PFSK-1 (cell line): ENCODE measurements around the gene FITM1.

Experiments
- FOXP2 ChIP-seq: optimal IDR thresholded peaks from 2 replicates; pipeline ENCODE3; 2011; ENCODE audit warnings: borderline replicate concordance, control low read depth, inconsistent platforms; ENCODE audit not compliant: insufficient read depth; ENCODE audit errors: extremely low read length, extremely low read depth
- POLR2AphosphoS5 ChIP-seq: IDR thresholded peaks from 2 replicates; pipeline ENCODE4 v1.6.1; 2012; ENCODE audit warnings: low read depth, mild to moderate bottlenecking, control low read depth, low read length, moderate library complexity
- SIN3A ChIP-seq: IDR thresholded peaks from 2 replicates; pipeline ENCODE4 v1.6.1; 2012; ENCODE audit warnings: mild to moderate bottlenecking, low read length, moderate library complexity, borderline replicate concordance; ENCODE audit not compliant: insufficient read depth
- TAF1 ChIP-seq: IDR thresholded peaks from 2 replicates; pipeline ENCODE4 v1.6.1; 2012; ENCODE audit warnings: low read length, control low read depth, borderline replicate concordance; ENCODE audit not compliant: insufficient read depth
- TF ChIP-seq, protein P1 (sequence below), 2 experiments: IDR thresholded peaks; 2 replicates each; pipeline versions ENCODE4 v1.6.1 to v1.8.0; 2011 to 2012; ENCODE audit warnings: low read depth in 2 of 2, low read length in 2 of 2, control low read depth in 1 of 2, inconsistent platforms in 1 of 2, mild to moderate bottlenecking in 1 of 2, moderate library complexity in 1 of 2; ENCODE audit not compliant: insufficient read depth in 1 of 2

FITM1 gene

GRCh38 chr14:24145219-24145618, 14.8 kb downstream of the FITM1 start:
- no peak for TF ChIP-seq TAF1
- TF ChIP-seq POLR2AphosphoS5 = no peak
- TF ChIP-seq, protein P1, sequence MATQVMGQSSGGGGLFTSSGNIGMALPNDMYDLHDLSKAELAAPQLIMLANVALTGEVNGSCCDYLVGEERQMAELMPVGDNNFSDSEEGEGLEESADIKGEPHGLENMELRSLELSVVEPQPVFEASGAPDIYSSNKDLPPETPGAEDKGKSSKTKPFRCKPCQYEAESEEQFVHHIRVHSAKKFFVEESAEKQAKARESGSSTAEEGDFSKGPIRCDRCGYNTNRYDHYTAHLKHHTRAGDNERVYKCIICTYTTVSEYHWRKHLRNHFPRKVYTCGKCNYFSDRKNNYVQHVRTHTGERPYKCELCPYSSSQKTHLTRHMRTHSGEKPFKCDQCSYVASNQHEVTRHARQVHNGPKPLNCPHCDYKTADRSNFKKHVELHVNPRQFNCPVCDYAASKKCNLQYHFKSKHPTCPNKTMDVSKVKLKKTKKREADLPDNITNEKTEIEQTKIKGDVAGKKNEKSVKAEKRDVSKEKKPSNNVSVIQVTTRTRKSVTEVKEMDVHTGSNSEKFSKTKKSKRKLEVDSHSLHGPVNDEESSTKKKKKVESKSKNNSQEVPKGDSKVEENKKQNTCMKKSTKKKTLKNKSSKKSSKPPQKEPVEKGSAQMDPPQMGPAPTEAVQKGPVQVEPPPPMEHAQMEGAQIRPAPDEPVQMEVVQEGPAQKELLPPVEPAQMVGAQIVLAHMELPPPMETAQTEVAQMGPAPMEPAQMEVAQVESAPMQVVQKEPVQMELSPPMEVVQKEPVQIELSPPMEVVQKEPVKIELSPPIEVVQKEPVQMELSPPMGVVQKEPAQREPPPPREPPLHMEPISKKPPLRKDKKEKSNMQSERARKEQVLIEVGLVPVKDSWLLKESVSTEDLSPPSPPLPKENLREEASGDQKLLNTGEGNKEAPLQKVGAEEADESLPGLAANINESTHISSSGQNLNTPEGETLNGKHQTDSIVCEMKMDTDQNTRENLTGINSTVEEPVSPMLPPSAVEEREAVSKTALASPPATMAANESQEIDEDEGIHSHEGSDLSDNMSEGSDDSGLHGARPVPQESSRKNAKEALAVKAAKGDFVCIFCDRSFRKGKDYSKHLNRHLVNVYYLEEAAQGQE (IDR thresholded peaks at IDR 0.05; ENCODE audit: insufficient read depth in 1 of 2, low read depth in 2 of 2, low read length in 2 of 2) = no peak
- no peak for TF ChIP-seq FOXP2
- TF ChIP-seq SIN3A = no peak

DNA sequence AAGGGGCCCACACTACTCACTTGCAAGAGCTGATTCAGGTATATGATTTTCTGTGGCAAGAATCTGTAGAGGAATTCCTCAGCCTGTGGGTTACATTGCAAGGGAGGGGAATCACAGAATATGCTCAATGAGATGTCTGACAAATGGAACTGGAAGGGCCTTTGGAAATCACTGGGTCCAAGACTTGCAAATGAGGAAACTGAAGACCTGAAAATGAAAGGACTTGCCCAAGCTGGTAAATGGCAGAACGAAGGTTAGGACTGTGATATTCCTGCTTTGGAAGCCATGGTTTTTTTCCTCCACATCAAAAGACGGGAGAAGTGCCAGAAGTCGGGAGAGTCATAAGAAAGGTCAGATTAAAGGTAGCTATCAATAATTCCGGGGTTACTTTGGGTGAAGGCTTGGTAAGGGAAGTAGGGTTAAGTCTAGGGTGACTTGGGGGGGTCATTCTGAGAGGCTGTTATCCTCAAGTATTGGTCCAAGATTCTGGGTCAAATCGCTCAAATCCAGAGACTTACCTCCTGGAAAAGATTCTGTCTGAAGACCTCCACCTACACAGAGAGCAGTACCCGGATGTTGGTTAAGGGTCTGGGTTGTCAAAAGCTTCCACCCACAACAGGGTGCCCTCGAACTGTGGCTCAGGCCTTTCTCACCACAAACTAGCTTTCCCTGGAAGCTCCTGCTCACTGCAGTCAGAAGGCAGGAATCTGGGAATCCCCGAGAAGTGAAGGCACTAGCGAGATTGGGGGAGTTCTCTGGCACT, 15.4 kb downstream of the FITM1 start:
- TF ChIP-seq POLR2AphosphoS5 (no peak), FOXP2 (no peak), TAF1 (no peak)

- TF ChIP-seq TAF1 = no peak
- TF ChIP-seq, protein P1 (IDR thresholded peaks at IDR 0.05; ENCODE audit: insufficient read depth in 1 of 2, low read depth in 2 of 2, low read length in 2 of 2) = no peak
- TF ChIP-seq SIN3A = no peak
- no peak for TF ChIP-seq FOXP2
- TF ChIP-seq POLR2AphosphoS5 = no peak; the same call in 1 of the 2 replicates
Observed at GRCh38 chr14:24146453-24146977, 16.1 kb downstream of the FITM1 start, which contains the start of gene PSME2. PSME2 (minus strand) TSS chr14:24146610; CDS start chr14:24146581, 29 bp downstream.

DNA sequence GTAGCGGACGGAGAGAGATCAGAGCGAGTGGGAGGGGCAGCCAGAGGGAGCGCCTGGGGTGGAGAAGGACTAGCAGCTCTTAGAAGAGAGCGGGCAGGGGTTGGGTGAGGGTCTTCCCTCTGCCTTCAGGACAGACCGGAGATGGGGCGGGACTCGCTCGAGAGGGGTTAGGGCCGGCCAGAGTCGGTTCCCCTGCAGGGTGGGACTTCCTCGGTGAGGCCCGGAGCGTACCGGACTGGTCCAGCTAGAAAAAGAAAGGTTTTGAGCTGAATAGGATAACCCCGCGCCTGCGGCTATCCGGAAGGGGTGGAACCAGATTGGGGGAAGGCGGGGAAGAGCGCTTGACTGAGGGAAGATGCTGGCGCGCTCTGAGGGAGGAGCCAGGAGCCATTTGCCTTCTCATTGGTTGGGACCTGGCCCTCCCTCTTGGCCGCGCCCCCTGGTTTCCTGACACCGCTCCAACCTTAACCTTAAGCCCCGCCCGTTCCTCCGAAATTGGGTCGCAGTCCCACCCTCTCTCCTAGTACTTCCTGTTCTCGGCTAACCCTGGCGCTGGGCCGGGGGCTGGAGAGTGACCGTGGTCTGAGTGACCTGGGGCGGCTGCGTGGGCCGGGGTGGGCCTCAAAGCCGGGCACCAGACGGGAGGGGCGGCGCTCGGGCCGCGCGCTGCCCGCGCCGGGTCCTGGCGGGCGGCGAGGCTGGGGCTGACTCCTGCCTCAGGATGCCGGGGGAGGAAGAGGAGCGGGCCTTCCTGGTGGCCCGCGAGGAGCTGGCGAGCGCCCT, 16.7 kb downstream of the FITM1 start, which contains the start of gene RNF31:
Gene RNF31 (plus strand): TSS at position 521 of the 783 bp plus-strand sequence. CDS start 201 bp downstream, at position 722.
- TF ChIP-seq TAF1 (peak; percentile 45; the same call in 1 of the 2 replicates), SIN3A (no peak), POLR2AphosphoS5 (peak; percentile 62; the same call in 1 of the 2 replicates), FOXP2 (no peak)
- TF ChIP-seq, protein P1 (IDR thresholded peaks at IDR 0.05; ENCODE audit: insufficient read depth in 1 of 2, low read depth in 2 of 2, low read length in 2 of 2) = no peak

GRCh38 chr14:24147761-24148428, 17.4 kb downstream of the FITM1 start:
- TF ChIP-seq, protein P1 (IDR thresholded peaks at IDR 0.05; ENCODE audit: insufficient read depth in 1 of 2, low read depth in 2 of 2, low read length in 2 of 2) = no peak
- TF ChIP-seq FOXP2 (no peak), TAF1 (no peak), POLR2AphosphoS5 (no peak), SIN3A (no peak)
